Middle frontal gyrus (tissue), 1 donor: ENCODE data around the gene JAML.

Experiments
- DNase-seq: peaks from one replicate; pipeline ENCODE4 v3.0.0-alpha.2; 2015; ENCODE audit warnings: low spot score; ENCODE audit errors: extremely low spot score

JAML gene

DNA sequence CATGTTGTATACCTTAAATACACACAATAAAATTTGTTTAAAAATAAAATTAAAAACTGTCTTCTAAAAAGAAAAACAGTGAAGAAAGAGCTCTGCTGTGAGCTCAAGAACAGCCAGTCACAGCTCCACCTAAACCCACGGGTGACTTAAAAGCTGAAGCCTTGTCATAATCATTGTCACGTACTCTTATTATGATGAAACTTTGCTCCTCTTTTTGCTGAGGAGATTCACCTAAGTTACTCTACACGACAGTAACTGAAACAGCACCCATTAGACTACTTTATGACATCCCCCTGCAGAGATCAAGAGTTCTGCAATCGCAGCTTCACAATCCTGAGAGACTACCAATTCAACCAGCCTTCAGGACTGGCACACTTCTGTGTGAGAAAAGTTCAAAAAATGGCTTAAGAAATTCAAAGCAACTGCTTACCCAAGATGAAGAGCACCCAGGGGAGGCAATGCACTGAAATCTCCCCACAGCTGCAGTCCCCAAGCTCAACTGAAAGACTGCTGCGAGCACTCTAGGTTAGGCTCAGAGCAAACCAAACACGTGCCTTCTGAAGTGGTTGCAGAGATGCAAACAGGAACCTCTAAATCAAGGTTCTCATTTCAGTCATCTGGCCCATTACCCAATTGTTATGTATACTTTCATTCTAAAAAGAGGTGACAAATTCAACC is at the start of gene JAML:
Gene JAML, minus strand, starts transcription at position 501 of the 678 bp plus-strand sequence. CDS start 10,145 bp downstream, outside the sequence.
- no peak for DNase-seq

GRCh38 chr11:118274186-118274585 is 49.4 kb upstream of the JAML start:
- DNase-seq = no peak

- DNase-seq = no peak
Observed at GRCh38 chr11:118272001-118272400, 47.2 kb upstream of the JAML start.

DNA sequence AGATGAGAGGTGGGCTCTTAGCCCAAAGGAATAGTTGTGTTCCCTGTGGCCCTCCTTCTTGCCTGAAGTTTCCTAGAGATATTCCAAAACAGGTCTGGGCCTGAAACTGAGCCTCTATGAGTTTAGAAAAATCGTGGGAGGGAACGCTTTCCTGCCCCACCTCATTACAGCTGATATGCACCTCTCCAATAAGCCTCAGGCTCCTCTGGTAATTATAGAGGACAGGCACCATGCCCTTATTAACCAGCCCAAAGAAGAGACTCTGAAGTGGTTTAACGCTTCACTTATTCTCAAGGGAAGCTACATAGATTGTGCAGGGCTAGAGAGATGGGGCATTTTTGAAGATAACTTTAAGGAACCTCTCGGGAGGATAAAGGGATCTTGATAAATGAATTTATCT is 42.7 kb upstream of the JAML start:
- no peak for DNase-seq

DNA sequence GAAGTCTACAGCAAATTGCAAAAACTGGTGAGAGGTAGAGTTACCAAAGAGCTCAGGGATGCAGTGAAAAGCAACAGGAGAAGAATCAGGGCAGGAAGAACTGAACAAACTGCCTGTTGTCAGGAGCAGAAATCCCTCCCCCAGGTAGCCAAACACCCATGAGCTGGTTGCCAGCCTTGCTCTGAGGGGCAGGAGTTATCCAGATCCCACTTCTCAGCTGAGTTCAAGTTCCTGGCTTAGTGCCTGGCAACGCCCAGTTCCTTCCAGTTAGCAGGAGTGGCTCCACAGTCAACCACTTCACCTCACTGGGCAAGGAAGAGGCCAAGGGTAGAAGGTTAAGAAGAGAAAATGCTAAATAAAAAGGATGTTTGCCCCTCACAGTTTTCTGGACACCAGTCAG is 41.1 kb upstream of the JAML start:
- no peak for DNase-seq

- DNase-seq = no peak
Observed at GRCh38 chr11:118264569-118265465, 40.0 kb upstream of the JAML start.

DNA sequence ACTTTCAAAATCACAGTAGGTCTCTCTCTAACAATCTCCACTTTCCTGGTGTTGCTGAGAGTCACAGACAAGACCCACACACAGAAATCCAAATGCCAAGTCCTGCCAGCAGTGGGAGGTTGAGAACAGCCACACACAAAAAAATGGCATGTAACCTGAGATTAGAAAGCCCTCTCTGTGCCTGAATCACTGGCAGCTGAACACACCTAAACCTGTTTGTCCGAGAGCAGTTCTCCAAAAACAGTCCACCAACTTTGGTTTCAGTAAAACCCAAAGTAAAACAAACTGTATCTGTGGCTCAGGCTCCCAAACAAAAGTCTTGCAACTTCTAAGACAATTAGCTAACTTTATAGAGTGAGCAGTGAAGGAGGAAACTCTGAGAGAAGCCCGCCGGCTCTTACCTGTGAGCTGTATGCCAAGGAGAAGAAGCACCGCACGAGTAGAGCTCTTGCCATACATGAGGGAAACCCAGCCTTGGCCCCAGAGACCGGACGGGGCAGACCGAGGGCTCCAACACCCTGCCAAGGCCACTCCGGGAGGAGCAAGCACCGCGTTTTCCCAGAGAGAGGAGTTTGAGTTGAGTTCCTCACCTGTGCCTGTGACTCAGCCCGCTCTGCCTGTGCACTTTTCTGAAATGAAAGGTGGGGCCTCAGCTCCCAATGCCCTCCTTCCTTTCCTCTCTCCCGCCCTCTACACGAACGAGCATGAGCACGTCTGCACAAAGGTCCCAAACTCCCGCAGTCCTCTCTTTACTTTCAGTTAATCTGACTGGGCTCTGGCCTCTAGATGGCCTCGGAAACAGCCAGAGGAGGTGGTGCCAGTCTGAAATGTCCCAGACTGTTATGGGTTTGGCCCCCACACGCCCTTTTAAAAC is 39.1 kb upstream of the JAML start, which contains the start of gene MPZL2:
Gene MPZL2, minus strand, starts transcription at position 603 of the 874 bp plus-strand sequence. Its CDS starts 144 bp downstream, at position 459.
- DNase-seq = no peak

- DNase-seq = no peak
Observed at GRCh38 chr11:118263112-118263511, 38.3 kb upstream of the JAML start.

GRCh38 chr11:118260353-118260752 is 35.5 kb upstream of the JAML start:
- no peak for DNase-seq

GRCh38 chr11:118259138-118259537 is 34.3 kb upstream of the JAML start:
- no peak for DNase-seq

GRCh38 chr11:118258410-118258809 is 33.6 kb upstream of the JAML start:
- no peak for DNase-seq

- DNase-seq = no peak
Observed at GRCh38 chr11:118252688-118253087, 27.9 kb upstream of the JAML start.

DNA sequence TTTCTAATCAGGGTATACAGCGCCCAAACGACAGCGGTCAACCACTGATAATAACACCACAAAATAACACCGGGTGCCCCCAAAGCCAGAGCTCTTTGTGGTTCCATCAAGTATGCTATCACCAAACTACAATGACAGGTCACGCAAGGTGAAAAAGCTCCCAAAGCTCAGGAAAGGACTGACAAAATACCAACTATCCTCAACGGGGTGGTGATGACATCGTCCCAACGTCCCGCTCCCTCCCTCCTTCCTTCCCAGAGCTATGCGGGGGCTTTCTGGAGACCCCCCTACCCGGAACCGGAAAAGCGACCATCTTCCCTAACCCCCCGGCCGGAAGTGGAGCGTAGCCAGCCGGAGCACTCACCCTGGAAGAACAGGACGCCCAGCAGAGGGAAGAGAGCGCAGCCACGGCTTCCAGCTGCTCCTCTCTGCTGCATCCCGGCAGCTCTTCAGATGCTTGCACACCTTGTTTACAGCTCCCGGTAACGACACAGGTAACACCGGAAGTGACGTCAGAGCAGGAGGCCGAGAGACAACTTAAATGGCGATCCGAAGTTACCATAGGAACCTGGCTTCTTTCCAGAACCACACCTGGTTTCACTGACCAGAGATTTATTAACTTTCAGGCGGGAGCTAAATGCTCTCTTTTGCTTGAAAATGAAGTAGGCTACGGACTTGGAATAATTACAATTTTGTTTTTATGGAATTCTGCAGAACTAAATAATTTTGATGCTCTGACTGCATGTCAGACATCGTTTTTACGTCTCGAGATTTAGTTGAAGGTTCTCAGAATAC is 27.2 kb upstream of the JAML start, which contains the start of gene MPZL3:
Gene MPZL3, minus strand, starts transcription at position 508 of the 795 bp plus-strand sequence. Its CDS starts 71 bp downstream, at position 437.
- DNase-seq = peak; percentile 36

DNA sequence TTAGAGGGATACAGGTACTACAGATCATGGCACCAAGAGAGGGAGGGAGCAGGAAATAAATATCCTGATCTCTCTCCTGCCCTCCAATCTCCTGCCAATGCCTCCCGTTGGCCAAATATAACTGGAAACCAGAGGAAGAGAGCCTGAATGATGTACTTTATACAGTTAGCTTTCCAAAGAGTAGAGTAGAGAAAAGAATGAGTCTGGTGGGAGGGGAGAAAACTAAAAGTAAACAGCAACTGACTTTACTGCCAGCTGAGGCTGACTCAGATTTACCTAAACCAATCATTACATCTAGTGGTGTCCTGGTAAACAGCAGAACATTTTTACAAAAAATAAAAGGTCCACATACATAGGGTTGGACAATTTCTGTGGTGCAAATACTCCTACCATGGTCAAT is 22.2 kb upstream of the JAML start:
- no peak for DNase-seq

GRCh38 chr11:118245936-118246562 is 21.2 kb upstream of the JAML start:
- no peak for DNase-seq

- no peak for DNase-seq
Observed at GRCh38 chr11:118243993-118244762, 19.4 kb upstream of the JAML start.

DNA sequence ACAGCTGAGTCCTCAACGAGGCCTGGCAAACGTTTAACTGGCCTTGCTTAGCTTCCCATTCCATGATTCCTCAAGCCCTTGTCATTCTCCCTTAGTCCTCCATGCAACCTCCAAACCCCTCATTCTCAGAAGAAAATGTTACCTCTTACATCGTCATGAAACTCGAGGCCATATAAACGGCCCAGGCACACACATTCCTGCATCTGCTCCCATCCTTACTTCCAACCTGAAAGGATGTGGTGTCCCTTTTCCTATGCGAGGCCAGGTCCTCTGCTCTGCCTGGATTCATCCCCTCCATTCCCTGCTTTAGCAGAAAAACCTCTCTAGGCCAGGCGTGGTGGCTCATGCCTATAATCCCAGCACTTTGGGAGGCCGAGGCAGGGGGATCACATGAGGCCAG is 18.4 kb upstream of the JAML start:
- no peak for DNase-seq

DNA sequence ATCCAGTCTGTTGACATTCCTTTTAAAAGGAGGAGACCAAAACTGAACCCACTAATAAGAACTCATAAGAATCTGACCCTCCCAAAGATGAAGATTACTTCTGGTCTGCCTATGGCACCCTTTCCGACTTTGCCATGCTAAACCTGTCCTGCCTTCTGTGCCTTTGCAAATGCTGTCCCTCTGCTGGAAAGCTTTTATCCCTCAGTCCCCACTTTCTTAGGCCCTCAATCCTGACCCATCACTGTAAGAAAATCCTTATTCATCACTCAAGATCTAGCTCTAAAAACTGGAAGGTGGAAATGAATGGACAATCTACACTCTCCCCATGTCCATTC is 16.9 kb upstream of the JAML start:
- DNase-seq = no peak

DNA sequence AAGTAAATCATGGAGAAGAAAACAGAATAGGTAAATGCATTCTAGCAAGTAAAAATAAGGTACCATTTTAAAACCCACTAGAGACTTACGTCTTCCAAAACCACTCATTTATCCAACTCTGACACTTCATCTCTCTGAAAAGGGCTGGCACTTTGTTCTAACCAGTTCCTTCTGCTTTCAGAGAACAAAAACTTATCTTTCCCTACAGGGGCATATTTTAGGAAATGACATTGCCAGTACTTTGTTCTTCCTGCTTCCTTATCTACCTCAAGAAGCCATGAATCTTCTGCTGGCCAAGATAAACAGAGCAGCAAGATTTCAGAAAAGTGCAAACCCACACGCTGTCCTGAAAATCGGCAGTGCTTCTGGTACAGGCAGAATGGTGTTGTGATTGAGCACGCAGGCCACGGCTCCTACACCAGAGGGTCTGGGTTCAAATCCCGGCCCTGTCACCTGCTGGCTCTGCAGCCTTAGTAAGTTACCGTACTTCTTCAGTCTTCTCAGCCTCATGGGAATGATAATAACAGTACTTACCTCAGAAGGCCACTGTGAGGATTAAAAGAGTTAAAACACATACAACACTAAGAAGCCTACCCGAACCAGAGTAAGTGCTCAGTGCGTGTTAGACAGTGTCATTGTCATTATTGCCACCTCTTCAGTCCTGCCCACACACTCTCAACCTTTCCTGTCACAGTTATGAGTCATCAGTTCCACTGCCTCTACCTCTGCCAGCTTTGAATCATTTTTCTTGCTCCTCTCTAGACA is 16.4 kb upstream of the JAML start:
- no peak for DNase-seq
